ENCODE results near the gene OR5B2. TPM values are rescaled to one million over a fixed set of nuclear protein-coding genes. Genes with fewer than 3 reads are reported as not detected.
"Not testable (repeated sequence)": the region's sequence is repeated elsewhere in the genome, so short reads cannot be mapped to it uniquely, and the experiment has no call there.

The OR5B2 gene
- total RNA-seq, 1 donor: not detected

GRCh38 chr11:58442136-58442535, 14.2 kb upstream of the OR5B2 start, which contains the start of gene OR5B12:
OR5B12 (minus strand) TSS chr11:58442236; CDS start chr11:58440151, 2,085 bp downstream.
- no peak within 1 kb of the TSS for H3K4me3 ChIP-seq (ENCODE audit: low read depth, low read length)
- no peak for TF ChIP-seq CTCF (IDR thresholded peaks at IDR 0.05; ENCODE audit: insufficient read depth, low read length)
- DNase-seq (ENCODE audit: low read depth): no peak

GRCh38 chr11:58438486-58438885, 10.6 kb upstream of the OR5B2 start:
- DNase-seq (ENCODE audit: low read depth): no peak
- no peak for TF ChIP-seq CTCF (IDR thresholded peaks at IDR 0.05; ENCODE audit: insufficient read depth, low read length)
- H3K4me3 ChIP-seq (ENCODE audit: low read depth, low read length): no peak overlapping the region

GRCh38 chr11:58434217-58434616, 6.3 kb upstream of the OR5B2 start:
- no peak overlapping the region for H3K4me3 ChIP-seq (ENCODE audit: low read depth, low read length)
- no peak for DNase-seq (ENCODE audit: low read depth)
- no peak for TF ChIP-seq CTCF (IDR thresholded peaks at IDR 0.05; ENCODE audit: insufficient read depth, low read length)

- DNase-seq (ENCODE audit: low read depth): no peak
- no peak for TF ChIP-seq CTCF (IDR thresholded peaks at IDR 0.05; ENCODE audit: insufficient read depth, low read length)
- H3K4me3 ChIP-seq (ENCODE audit: low read depth, low read length): no peak overlapping the region
Measured at GRCh38 chr11:58433638-58434203, 5.8 kb upstream of the OR5B2 start.

GRCh38 chr11:58429273-58429672, 1.4 kb upstream of the OR5B2 start:
- no peak overlapping the region for H3K4me3 ChIP-seq (ENCODE audit: low read depth, low read length)
- DNase-seq (ENCODE audit: low read depth): no peak
- no peak for TF ChIP-seq CTCF (IDR thresholded peaks at IDR 0.05; ENCODE audit: insufficient read depth, low read length)

- TF ChIP-seq CTCF (IDR thresholded peaks at IDR 0.05; ENCODE audit: insufficient read depth, low read length): no peak
- H3K4me3 ChIP-seq (ENCODE audit: low read depth, low read length): no peak within 1 kb of the TSS
- DNase-seq (ENCODE audit: low read depth): no peak
Measured at GRCh38 chr11:58406774-58407173, 21.1 kb downstream of the OR5B2 start, which contains the start of gene OR5B3. OR5B3 (minus strand) TSS chr11:58406874; CDS start chr11:58403409, 3,465 bp downstream.

GRCh38 chr11:58399622-58400021, 28.3 kb downstream of the OR5B2 start:
- not testable (repeated sequence) for DNase-seq (ENCODE audit: low read depth); H3K4me3 ChIP-seq (ENCODE audit: low read depth, low read length)
